ENCODE results near the gene PTPRN2. TPM values are rescaled to one million over a fixed set of nuclear protein-coding genes. Genes with fewer than 3 reads are reported as not detected.

Gene PTPRN2
- total RNA-seq, 1 experiment from 2014 or later = 2.1 TPM

DNA sequence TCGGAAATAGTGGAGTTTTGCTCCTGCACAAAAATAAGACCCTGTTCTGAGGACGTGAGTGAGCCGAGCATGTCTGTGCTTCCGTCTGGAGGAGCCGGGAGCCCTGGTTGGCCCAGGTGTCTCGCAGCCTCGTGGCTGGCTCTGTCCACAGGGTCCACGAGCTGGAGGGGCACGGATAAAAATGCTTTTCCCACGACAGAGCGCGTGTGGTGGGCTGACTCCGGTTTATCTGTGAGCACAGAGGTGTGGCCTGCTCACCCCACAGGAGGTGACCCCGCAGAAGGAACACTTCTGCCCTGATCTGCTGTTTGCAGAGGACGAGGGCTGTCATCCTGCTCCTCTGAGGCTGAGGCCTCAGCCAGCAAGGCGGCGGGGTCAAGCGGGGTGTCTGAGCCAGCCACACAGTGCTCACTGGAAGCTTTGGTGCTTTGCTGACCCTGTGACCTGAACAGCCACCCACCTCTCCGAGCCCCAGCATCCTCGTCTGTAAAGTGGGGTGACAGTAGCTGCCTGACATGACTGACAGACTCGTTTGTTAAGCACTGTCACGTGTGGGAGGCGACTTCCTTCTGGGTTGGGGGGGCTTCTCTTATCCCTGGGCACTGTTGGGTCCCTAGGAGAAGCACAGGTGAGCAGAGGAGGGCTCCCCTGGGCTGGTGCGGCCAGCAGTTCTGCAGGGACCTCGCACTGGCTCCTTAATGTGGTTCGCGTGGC, 1088.3 kb downstream of the PTPRN2 start:
- H3K4me3 ChIP-seq (replicated peaks in 1 of 2; ENCODE audit: low read depth in 1 of 2, low read length in 2 of 2) = no peak overlapping the region
- H3K79me2 ChIP-seq (ENCODE audit: insufficient read depth, low read length) = no peaks in the 10 kb centered on the region
- no peaks in the 10 kb centered on the region for H3K36me3 ChIP-seq (ENCODE audit: control insufficient read depth in 1 of 2, insufficient read depth in 2 of 2, low read length in 2 of 2)
- no peak overlapping the region for H2AFZ ChIP-seq (ENCODE audit: low read depth, low read length, poor library complexity, severe bottlenecking)
- TF ChIP-seq, protein P1, sequence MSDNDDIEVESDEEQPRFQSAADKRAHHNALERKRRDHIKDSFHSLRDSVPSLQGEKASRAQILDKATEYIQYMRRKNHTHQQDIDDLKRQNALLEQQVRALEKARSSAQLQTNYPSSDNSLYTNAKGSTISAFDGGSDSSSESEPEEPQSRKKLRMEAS (IDR thresholded peaks at IDR 0.05) = no peak
- TF ChIP-seq SP1 (IDR thresholded peaks at IDR 0.05; ENCODE audit: low read depth) (no peak), CEBPB (IDR thresholded peaks at IDR 0.05; ENCODE audit: low read depth) (no peak), EZH2 (IDR thresholded peaks at IDR 0.05) (no peak)
- TF ChIP-seq, protein P2, sequence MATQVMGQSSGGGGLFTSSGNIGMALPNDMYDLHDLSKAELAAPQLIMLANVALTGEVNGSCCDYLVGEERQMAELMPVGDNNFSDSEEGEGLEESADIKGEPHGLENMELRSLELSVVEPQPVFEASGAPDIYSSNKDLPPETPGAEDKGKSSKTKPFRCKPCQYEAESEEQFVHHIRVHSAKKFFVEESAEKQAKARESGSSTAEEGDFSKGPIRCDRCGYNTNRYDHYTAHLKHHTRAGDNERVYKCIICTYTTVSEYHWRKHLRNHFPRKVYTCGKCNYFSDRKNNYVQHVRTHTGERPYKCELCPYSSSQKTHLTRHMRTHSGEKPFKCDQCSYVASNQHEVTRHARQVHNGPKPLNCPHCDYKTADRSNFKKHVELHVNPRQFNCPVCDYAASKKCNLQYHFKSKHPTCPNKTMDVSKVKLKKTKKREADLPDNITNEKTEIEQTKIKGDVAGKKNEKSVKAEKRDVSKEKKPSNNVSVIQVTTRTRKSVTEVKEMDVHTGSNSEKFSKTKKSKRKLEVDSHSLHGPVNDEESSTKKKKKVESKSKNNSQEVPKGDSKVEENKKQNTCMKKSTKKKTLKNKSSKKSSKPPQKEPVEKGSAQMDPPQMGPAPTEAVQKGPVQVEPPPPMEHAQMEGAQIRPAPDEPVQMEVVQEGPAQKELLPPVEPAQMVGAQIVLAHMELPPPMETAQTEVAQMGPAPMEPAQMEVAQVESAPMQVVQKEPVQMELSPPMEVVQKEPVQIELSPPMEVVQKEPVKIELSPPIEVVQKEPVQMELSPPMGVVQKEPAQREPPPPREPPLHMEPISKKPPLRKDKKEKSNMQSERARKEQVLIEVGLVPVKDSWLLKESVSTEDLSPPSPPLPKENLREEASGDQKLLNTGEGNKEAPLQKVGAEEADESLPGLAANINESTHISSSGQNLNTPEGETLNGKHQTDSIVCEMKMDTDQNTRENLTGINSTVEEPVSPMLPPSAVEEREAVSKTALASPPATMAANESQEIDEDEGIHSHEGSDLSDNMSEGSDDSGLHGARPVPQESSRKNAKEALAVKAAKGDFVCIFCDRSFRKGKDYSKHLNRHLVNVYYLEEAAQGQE (IDR thresholded peaks at IDR 0.05; ENCODE audit: low read depth) = no peak
- TF ChIP-seq, protein P3, sequence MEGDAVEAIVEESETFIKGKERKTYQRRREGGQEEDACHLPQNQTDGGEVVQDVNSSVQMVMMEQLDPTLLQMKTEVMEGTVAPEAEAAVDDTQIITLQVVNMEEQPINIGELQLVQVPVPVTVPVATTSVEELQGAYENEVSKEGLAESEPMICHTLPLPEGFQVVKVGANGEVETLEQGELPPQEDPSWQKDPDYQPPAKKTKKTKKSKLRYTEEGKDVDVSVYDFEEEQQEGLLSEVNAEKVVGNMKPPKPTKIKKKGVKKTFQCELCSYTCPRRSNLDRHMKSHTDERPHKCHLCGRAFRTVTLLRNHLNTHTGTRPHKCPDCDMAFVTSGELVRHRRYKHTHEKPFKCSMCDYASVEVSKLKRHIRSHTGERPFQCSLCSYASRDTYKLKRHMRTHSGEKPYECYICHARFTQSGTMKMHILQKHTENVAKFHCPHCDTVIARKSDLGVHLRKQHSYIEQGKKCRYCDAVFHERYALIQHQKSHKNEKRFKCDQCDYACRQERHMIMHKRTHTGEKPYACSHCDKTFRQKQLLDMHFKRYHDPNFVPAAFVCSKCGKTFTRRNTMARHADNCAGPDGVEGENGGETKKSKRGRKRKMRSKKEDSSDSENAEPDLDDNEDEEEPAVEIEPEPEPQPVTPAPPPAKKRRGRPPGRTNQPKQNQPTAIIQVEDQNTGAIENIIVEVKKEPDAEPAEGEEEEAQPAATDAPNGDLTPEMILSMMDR (IDR thresholded peaks at IDR 0.05 in 2 of 3, conservative IDR thresholded peaks at IDR 0.05 in 1 of 3; ENCODE audit: borderline replicate concordance in 1 of 3, insufficient read depth in 1 of 3, low read depth in 2 of 3, low read length in 2 of 3) = no peak
- H3K4me1 ChIP-seq (ENCODE audit: control insufficient read depth in 1 of 2, insufficient read depth in 2 of 2, low read length in 2 of 2) = no peaks in the 10 kb centered on the region
- DNase-seq (ENCODE audit: low read depth, low spot score) (no peak), ATAC-seq (no peak)
- H3K9ac ChIP-seq (ENCODE audit: low read length) = no peak overlapping the region
- ChIA-PET RAD21 (ENCODE audit: low non-redundant PET in 1 of 2, low total read pairs in 2 of 2, uncharacterized antibody in 2 of 2, unreplicated experiment in 2 of 2) (no interaction called here), POLR2A (no interaction called here), CTCF (no interaction called here)
- no peaks in the 10 kb centered on the region for H3K9me3 ChIP-seq (ENCODE audit: control insufficient read depth in 1 of 2, insufficient read depth in 1 of 2, low read depth in 1 of 2, low read length in 2 of 2)
- no peaks in the 10 kb centered on the region for H4K20me1 ChIP-seq (ENCODE audit: insufficient read depth)
- no peaks in the 10 kb centered on the region for H3K27me3 ChIP-seq (ENCODE audit: insufficient read depth, low read length)
- no peak overlapping the region for H3K27ac ChIP-seq (ENCODE audit: low read depth, low read length)
- no peak overlapping the region for H3K4me2 ChIP-seq (ENCODE audit: low read length)
- H3K9me2 ChIP-seq (ENCODE audit: insufficient read depth) = no peaks in the 10 kb centered on the region
- intact Hi-C loops (cut with micrococcal nuclease) = no loop called here
- no TSS peak for BruUV-seq (replicated peaks)
